Measurements from ENCODE around the gene TXNL1.
"Not testable (repeated sequence)": the region's sequence is repeated elsewhere in the genome, so short reads cannot be mapped to it uniquely, and the experiment has no call there.

TXNL1 gene

GRCh38 chr18:56579451-56579850 is 58.9 kb downstream of the TXNL1 start:
- no peak for DNase-seq (ENCODE audit: low read depth, low spot score)
- ChIA-PET CTCF (no interaction called here), POLR2A (no interaction called here)
- no peak overlapping the region for H3K4me3 ChIP-seq (ENCODE audit: low read depth, low read length)
- no peak for TF ChIP-seq CTCF (IDR thresholded peaks at IDR 0.05; ENCODE audit: insufficient read depth, low read length, missing control alignments)

DNA sequence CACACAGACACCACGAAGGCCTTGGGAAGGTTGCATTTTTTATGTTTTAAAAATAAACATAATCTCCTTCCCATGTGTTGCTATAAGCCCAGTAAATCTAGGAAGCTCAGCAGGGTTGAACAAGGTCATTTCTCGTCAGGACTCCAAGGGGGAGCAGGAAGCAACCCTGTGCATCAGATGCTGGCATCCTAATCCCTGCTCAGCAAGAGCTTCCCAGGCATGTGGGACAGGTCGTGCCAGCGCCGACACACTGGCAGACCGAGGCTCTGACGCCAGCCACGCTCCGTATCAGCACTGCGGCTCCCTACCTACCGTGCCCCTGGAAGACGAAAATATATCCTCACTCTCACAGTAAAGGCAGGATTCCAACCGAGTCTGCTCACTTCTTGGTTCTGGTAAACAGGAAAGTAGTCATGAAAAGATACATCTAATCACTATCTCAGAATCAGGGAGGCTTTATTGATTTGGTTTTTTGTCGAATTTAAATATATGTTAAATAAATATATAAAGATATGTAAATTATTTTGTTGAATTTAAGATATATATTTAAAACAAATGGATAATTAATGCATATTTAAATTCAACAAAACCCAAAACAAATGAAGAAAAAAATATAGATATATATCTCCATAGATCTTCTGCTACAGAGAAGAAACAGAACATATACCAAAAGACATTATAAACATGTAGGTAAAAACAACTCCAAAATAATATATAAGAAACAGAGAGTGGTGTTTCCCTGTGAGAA is 61.4 kb downstream of the TXNL1 start:
- no peak for TF ChIP-seq CTCF (IDR thresholded peaks at IDR 0.05; ENCODE audit: insufficient read depth, low read length, missing control alignments)
- DNase-seq (ENCODE audit: low read depth, low spot score) = no peak
- CTCF ChIA-PET = interaction anchor here (0.8 to 3.9 kb wide), 32 partner anchors 8 to 1344 kb away, joined by 3 to 49 read pairs (median 4); no protein-coding TSS in a partner anchor
- POLR2A ChIA-PET = no interaction called here
- H3K4me3 ChIP-seq (ENCODE audit: low read depth, low read length) = peak overlapping the region; percentile 27

GRCh38 chr18:56575819-56576663 is 62.4 kb downstream of the TXNL1 start:
- TF ChIP-seq CTCF (IDR thresholded peaks at IDR 0.05; ENCODE audit: insufficient read depth, low read length, missing control alignments) = peak; percentile 40
- POLR2A ChIA-PET = no interaction called here
- CTCF ChIA-PET = interaction anchor here (0.6 to 3.9 kb wide), 54 partner anchors 9 to 1343 kb away, joined by 3 to 49 read pairs (median 4); no protein-coding TSS in a partner anchor
- DNase-seq (ENCODE audit: low read depth, low spot score) = no peak
- no peak overlapping the region for H3K4me3 ChIP-seq (ENCODE audit: low read depth, low read length)

DNA sequence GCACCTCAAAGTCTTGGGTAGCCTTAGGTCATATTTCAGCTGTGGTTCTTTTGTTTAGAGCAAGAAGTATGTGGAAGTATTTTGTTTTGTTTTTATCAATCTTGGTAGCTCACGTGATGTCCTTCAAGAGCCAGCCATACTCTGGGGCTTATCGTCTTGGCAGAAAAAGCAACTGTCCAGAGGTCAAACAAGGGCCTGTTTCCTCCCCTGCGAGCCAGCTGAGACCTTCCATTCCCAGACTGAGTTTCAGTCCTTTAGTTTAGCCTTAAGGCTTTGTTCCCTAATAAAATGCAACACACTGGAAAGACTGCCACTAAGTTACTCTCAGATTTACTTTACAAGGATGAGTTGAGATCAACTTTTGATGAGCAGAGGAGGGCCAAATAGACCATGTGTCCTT is 63.5 kb downstream of the TXNL1 start:
- TF ChIP-seq CTCF (IDR thresholded peaks at IDR 0.05; ENCODE audit: insufficient read depth, low read length, missing control alignments) = no peak
- DNase-seq (ENCODE audit: low read depth, low spot score) = no peak
- H3K4me3 ChIP-seq (ENCODE audit: low read depth, low read length) = no peak overlapping the region
- ChIA-PET POLR2A (no interaction called here), CTCF (interaction anchor here (0.6 to 3.9 kb wide), 16 partner anchors 9 to 1340 kb away, joined by 3 to 49 read pairs (median 6); no protein-coding TSS in a partner anchor)

GRCh38 chr18:56572267-56572666 is 66.1 kb downstream of the TXNL1 start:
- H3K4me3 ChIP-seq (ENCODE audit: low read depth, low read length); POLR2A ChIA-PET; DNase-seq (ENCODE audit: low read depth, low spot score): not testable (repeated sequence)
- CTCF ChIA-PET = interaction anchor here (0.6 to 1.3 kb wide), 3 partner anchors 199 to 274 kb away, joined by 3 to 4 read pairs (median 3); no protein-coding TSS in a partner anchor

DNA sequence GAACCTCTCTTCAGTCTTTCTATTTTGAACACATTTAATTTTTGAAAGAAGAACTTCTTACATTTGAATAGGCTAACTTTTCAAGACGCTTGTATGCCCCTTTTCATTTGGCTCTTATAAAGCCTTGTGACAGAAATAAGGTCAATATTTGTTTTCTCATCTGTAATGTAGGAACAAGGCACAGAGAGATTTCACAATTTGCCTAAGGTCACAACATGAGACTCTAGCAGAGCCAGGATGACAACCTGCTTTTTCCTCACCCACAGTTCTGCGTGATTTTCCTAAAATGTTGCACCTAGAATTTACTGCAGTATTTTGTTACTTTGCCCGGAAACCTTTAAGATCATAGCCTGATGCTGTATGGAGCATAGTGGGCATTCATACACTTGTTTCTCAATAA is 67.4 kb downstream of the TXNL1 start:
- CTCF ChIA-PET = no interaction called here
- POLR2A ChIA-PET = no interaction called here

More for the DNA sequence above, 67.4 kb downstream of the TXNL1 start:
- TF ChIP-seq CTCF (IDR thresholded peaks at IDR 0.05; ENCODE audit: insufficient read depth, low read length, missing control alignments) = no peak
- H3K4me3 ChIP-seq (ENCODE audit: low read depth, low read length) = no peak overlapping the region
- no peak for DNase-seq (ENCODE audit: low read depth, low spot score)
